ENCODE measurements around the gene PPM1H. TPM values are rescaled to one million over a fixed set of nuclear protein-coding genes. Genes with fewer than 3 reads are reported as not detected.

Gene PPM1H
- total and polyA plus RNA-seq, 10 of the 15 experiments (the other 5 are each of a cell fraction or from before 2014, with no cell fraction given) = 0.11 to 0.83 (median 0.49) TPM

- RAD21 ChIA-PET (ENCODE audit: unreplicated experiment) = interaction anchor here (1.5 kb wide), 1 partner anchor 116 kb away, joined by 4 read pairs; no protein-coding TSS in a partner anchor
- Histone ChIP-seq H4K20me1 (ENCODE audit: control insufficient read depth, insufficient read depth) (no peaks in the 10 kb centered on the region), H3K4me1 (ENCODE audit: control insufficient read depth, insufficient read depth, low read length) (no peaks in the 10 kb centered on the region; the same call in 1 of the 2 replicates), H2AFZ (ENCODE audit: control insufficient read depth, low read depth, low read length) (no peak overlapping the region), H3K27me3 (replicated peaks in 1 of 2; ENCODE audit: control insufficient read depth in 2 of 2, insufficient read depth in 2 of 2, low read length in 1 of 2) (no peaks in the 10 kb centered on the region; a peak in 1 of 4 replicates), H3K9ac (ENCODE audit: control insufficient read depth, insufficient read depth, low read length) (no peak overlapping the region), H3K36me3 (ENCODE audit: control insufficient read depth in 2 of 2, insufficient read depth in 2 of 2, low read length in 1 of 2) (no peaks in the 10 kb centered on the region), H3K9me3 (replicated peaks; ENCODE audit: control insufficient read depth, insufficient read depth, low read length) (no peaks in the 10 kb centered on the region), H3K27ac (ENCODE audit: control insufficient read depth, insufficient read depth) (no peak overlapping the region), H3K4me3 (no peak overlapping the region), H3K79me2 (ENCODE audit: control insufficient read depth, insufficient read depth, low read length) (no peaks in the 10 kb centered on the region), H3K4me2 (ENCODE audit: control insufficient read depth, insufficient read depth) (no peak overlapping the region)
- intact Hi-C loops (cut with micrococcal nuclease; ENCODE audit: unreplicated experiment) = no loop called here
- no peak for TF ChIP-seq SPI1 (IDR thresholded peaks at IDR 0.05; ENCODE audit: borderline replicate concordance, insufficient read depth, low read depth, low read length)
- no peak for DNase-seq (ENCODE audit: low read depth, low spot score)
- BruUV-seq (replicated peaks) = no TSS peak
- SMC1A ChIA-PET (ENCODE audit: uncharacterized antibody, unreplicated experiment) = interaction anchor here (1.2 kb wide), 1 partner anchor 11 kb away, joined by 4 read pairs; no protein-coding TSS in a partner anchor
- POLR2A ChIA-PET = no interaction called here
- FAIRE-seq = no peak
- WGBS (ENCODE audit: insufficient coverage, insufficient replicate concordance, low lambda C conversion rate, missing lambda C conversion rate) = 55% methylated on average over 1 of the region's 1 CpG
- CTCF ChIA-PET = interaction anchor here (0.8 to 3.3 kb wide), 2 partner anchors 101 to 115 kb away, joined by 3 to 14 read pairs; no protein-coding TSS in a partner anchor
- ATAC-seq = no peak
- in situ Hi-C loops (cut with MboI) = no loop called here
These were observed 237.1 kb downstream of the PPM1H start for GRCh38 chr12:62697893-62698292.

GRCh38 chr12:62695696-62696095 is 239.3 kb downstream of the PPM1H start:
- Histone ChIP-seq H3K27me3 (replicated peaks in 1 of 2; ENCODE audit: control insufficient read depth in 2 of 2, insufficient read depth in 2 of 2, low read length in 1 of 2) (no peaks in the 10 kb centered on the region; a peak in 1 of 4 replicates), H2AFZ (ENCODE audit: control insufficient read depth, low read depth, low read length) (no peak overlapping the region), H3K79me2 (ENCODE audit: control insufficient read depth, insufficient read depth, low read length) (no peaks in the 10 kb centered on the region), H3K36me3 (ENCODE audit: control insufficient read depth in 2 of 2, insufficient read depth in 2 of 2, low read length in 1 of 2) (no peaks in the 10 kb centered on the region), H3K4me2 (ENCODE audit: control insufficient read depth, insufficient read depth) (no peak overlapping the region), H3K9me3 (replicated peaks; ENCODE audit: control insufficient read depth, insufficient read depth, low read length) (no peaks in the 10 kb centered on the region), H3K9ac (ENCODE audit: control insufficient read depth, insufficient read depth, low read length) (no peak overlapping the region), H3K4me1 (ENCODE audit: control insufficient read depth, insufficient read depth, low read length) (no peaks in the 10 kb centered on the region; the same call in 1 of the 2 replicates), H4K20me1 (ENCODE audit: control insufficient read depth, insufficient read depth) (no peaks in the 10 kb centered on the region), H3K27ac (ENCODE audit: control insufficient read depth, insufficient read depth) (no peak overlapping the region), H3K4me3 (no peak overlapping the region)
- ChIA-PET RAD21 (ENCODE audit: unreplicated experiment) (interaction anchor here (0.9 to 2.3 kb wide), 9 partner anchors 8 to 92 kb away, joined by 3 to 10 read pairs (median 4); no protein-coding TSS in a partner anchor), CTCF (interaction anchor here (0.8 to 3.3 kb wide), 11 partner anchors 22 to 259 kb away, joined by 3 to 14 read pairs (median 3); no protein-coding TSS in a partner anchor), SMC1A (ENCODE audit: uncharacterized antibody, unreplicated experiment) (interaction anchor here (1.0 to 3.6 kb wide), 12 partner anchors 8 to 97 kb away, joined by 3 to 30 read pairs (median 6); no protein-coding TSS in a partner anchor), POLR2A (interaction anchor here (0.9 to 1.1 kb wide), 3 partner anchors 9 to 93 kb away, joined by 3 to 4 read pairs (median 4); no protein-coding TSS in a partner anchor)
- intact Hi-C loops (cut with micrococcal nuclease; ENCODE audit: unreplicated experiment) = no loop called here
- BruUV-seq (replicated peaks) = no TSS peak
- DNase-seq (ENCODE audit: low read depth, low spot score) (no peak), FAIRE-seq (no peak), ATAC-seq (no peak)
- in situ Hi-C loops (cut with MboI) = no loop called here
- 63% methylated on average over 2 of the region's 2 CpGs for WGBS (ENCODE audit: insufficient coverage, insufficient replicate concordance, low lambda C conversion rate, missing lambda C conversion rate)
- TF ChIP-seq TCF12 (IDR thresholded peaks at IDR 0.05; ENCODE audit: low read depth, low read length) = no peak
- no peak for TF ChIP-seq RB1 (IDR thresholded peaks at IDR 0.05; ENCODE audit: borderline replicate concordance)
- no peak for TF ChIP-seq RFX5 (IDR thresholded peaks at IDR 0.05; ENCODE audit: low read depth, low read length)

Data from GM12878 (cell line).